Right lobe of liver (tissue), 4 donors: ENCODE results near the gene HACD4.

ENCODE experiments used
- POLR2A ChIP-seq: fragments of 450-650 bp; IDR thresholded peaks from one replicate; pipeline ENCODE4 v1.6.1; 2017; ENCODE audit warnings: antibody characterized with exemption, mild to moderate bottlenecking
- TF ChIP-seq, protein P1 (sequence below), 4 donors: fragments of 200-600 bp in 3 of 4; fragments of 450-650 bp in 1 of 4; IDR thresholded peaks; one replicate each; pipeline versions ENCODE4 v1.5.1 to v1.8.0; 2016 to 2022; ENCODE audit warnings: antibody characterized with exemption in 4 of 4, mild to moderate bottlenecking in 2 of 4
- donor health status: DM: no; HTN: no; CAD: no.
- donor health status: DM: no; HTN: no; CAD: no.
- donor health status: DM: no; HTN: yes; CAD: no.

DNA sequence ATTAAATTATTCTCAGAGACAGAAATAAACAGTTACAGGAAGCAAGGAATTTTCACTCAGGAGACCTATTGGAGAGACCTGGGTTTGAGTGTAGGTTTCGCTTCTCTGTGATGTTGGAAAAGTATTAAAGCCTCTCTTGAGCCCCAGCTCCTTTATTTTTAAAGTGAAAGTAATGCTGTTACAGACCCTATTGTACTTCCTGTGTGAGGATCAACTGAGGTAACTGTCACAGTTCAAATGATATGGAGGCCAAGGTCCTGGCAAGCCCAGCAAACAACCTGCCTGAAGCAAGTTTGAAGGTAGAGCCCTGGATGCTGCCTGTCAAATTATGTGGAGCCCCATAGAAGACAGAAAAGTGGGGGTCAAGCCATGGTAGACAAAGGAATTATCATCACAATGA, 7.9 kb upstream of the HACD4 start:
- TF ChIP-seq, protein P1, sequence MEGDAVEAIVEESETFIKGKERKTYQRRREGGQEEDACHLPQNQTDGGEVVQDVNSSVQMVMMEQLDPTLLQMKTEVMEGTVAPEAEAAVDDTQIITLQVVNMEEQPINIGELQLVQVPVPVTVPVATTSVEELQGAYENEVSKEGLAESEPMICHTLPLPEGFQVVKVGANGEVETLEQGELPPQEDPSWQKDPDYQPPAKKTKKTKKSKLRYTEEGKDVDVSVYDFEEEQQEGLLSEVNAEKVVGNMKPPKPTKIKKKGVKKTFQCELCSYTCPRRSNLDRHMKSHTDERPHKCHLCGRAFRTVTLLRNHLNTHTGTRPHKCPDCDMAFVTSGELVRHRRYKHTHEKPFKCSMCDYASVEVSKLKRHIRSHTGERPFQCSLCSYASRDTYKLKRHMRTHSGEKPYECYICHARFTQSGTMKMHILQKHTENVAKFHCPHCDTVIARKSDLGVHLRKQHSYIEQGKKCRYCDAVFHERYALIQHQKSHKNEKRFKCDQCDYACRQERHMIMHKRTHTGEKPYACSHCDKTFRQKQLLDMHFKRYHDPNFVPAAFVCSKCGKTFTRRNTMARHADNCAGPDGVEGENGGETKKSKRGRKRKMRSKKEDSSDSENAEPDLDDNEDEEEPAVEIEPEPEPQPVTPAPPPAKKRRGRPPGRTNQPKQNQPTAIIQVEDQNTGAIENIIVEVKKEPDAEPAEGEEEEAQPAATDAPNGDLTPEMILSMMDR (IDR thresholded peaks at IDR 0.05) = no peak
- TF ChIP-seq POLR2A = no peak
